Panc1 (cell line): Measurements from ENCODE around the gene ZNF771. TPM values are rescaled to one million over a fixed set of nuclear protein-coding genes. Genes with fewer than 3 reads are reported as not detected.

Experiments
- ATAC-seq: fragments of 200-7000 bp; cut with Tn5 transposase; 2 replicates; pipeline ENCODE4 v1.9.1; 2020; ENCODE audit warnings: mild to moderate bottlenecking, moderate library complexity
- Bru-seq: library from RNA; stranded (reverse); fragments of 400-500 nt; gene quantifications from one replicate; lab custom pipeline; 2021; lab: Mats Ljungman, UMichigan
- BruChase-seq, 2 experiments: library from RNA; stranded (reverse); fragments of 400-500 nt; gene quantifications; one replicate each; lab custom pipeline; 2021; lab: Mats Ljungman, UMichigan
- BruUV-seq: library from RNA; stranded (reverse); fragments of 400-500 nt; replicated peaks from 2 replicates; lab custom pipeline; 2021; lab: Mats Ljungman, UMichigan
- CTCF ChIA-PET: fragments of 300-600 bp; sonication (Branson Sonifier 250); formaldehyde crosslinking; loops from one replicate; lab custom pipeline; 2022; ENCODE audit warnings: antibody characterized with exemption; lab: Charles Lee
- POLR2A ChIA-PET: fragments of 300-600 bp; sonication (Branson Sonifier 250); formaldehyde crosslinking; loops from one replicate; lab custom pipeline; 2022; ENCODE audit warnings: antibody characterized with exemption; lab: Charles Lee
- DNase-seq: peaks from one replicate; pipeline ENCODE4 v3.0.0-alpha.2; 2010; ENCODE audit warnings: low read depth, low spot score
- H3K27ac ChIP-seq: 2 replicates; pipeline ENCODE4 v1.5.1; 2011; ENCODE audit warnings: mild to moderate bottlenecking, low read length, inconsistent platforms
- H3K27me3 ChIP-seq: fragments of 200-500 bp; sonication (Bioruptor generic); 2 replicates; pipeline ENCODE4 v1.6.0; 2014; ENCODE audit warnings: low read length, inconsistent platforms; ENCODE audit not compliant: control insufficient read depth, insufficient read depth
- H3K36me3 ChIP-seq: fragments of 200-500 bp; sonication (Bioruptor generic); 2 replicates; pipeline ENCODE4 v1.5.1; 2014; ENCODE audit warnings: inconsistent platforms, mild to moderate bottlenecking, low read length, moderate library complexity; ENCODE audit not compliant: control insufficient read depth, insufficient read depth
- H3K4me1 ChIP-seq: 2 replicates; pipeline ENCODE4 v1.5.1; 2011; ENCODE audit warnings: inconsistent platforms, mild to moderate bottlenecking, low read length, moderate library complexity; ENCODE audit not compliant: control insufficient read depth, insufficient read depth
- H3K4me3 ChIP-seq, 2 experiments: 2 replicates each; pipeline ENCODE4 v1.5.1; 2011 to 2012; ENCODE audit warnings: low read depth in 2 of 2, low read length in 2 of 2, mild to moderate bottlenecking in 2 of 2, inconsistent platforms in 1 of 2, moderate library complexity in 1 of 2
- H3K9me3 ChIP-seq: fragments of 200-500 bp; sonication (Bioruptor generic); 2 replicates; pipeline ENCODE4 v1.5.1; 2014; ENCODE audit warnings: low read depth, mild to moderate bottlenecking, inconsistent platforms, low read length, moderate library complexity; ENCODE audit not compliant: control insufficient read depth, insufficient read depth
- CTCF ChIP-seq: fragments of 450-650 bp; IDR thresholded peaks from 2 replicates; pipeline ENCODE4 v1.5.1; 2017; ENCODE audit warnings: mild to moderate bottlenecking
- POLR2AphosphoS5 ChIP-seq: IDR thresholded peaks from 2 replicates; pipeline ENCODE4 v1.6.1; 2012; ENCODE audit warnings: mild to moderate bottlenecking, low read depth, low read length, moderate library complexity
- REST ChIP-seq, 2 experiments: IDR thresholded peaks; 2 replicates each; pipeline ENCODE4 v1.6.1; 2011 to 2012; ENCODE audit warnings: low read depth in 2 of 2, control low read depth in 1 of 2, low read length in 1 of 2, mild to moderate bottlenecking in 1 of 2, moderate library complexity in 1 of 2; ENCODE audit not compliant: insufficient read depth in 1 of 2
- SIN3A ChIP-seq: IDR thresholded peaks from 2 replicates; pipeline ENCODE4 v1.6.1; 2012; ENCODE audit warnings: low read depth, mild to moderate bottlenecking, low read length, moderate library complexity, borderline replicate concordance; ENCODE audit not compliant: insufficient read depth
- TCF7L2 ChIP-seq: IDR thresholded peaks from 2 replicates; pipeline ENCODE4 v1.6.1; 2011; ENCODE audit warnings: mild to moderate bottlenecking, low read depth, low read length, inconsistent platforms
- in situ Hi-C: cut with HindIII; loops from 2 replicates; pipeline ENCODE4 v1.10.0; 2016; ENCODE audit warnings: low sequenced_read_pairs, low pct_unique_long_range_greater_than_20kb
- intact Hi-C: fragments of 100-400 bp; cut with micrococcal nuclease; formaldehyde crosslinking; loops from one replicate; pipeline ENCODE4 v1.10.0; 2022; ENCODE audit not compliant: unreplicated experiment
- long read RNA-seq: library from polyadenylated mRNA; unstranded; transcript quantifications from one replicate; pipeline ENCODE4 v2.0.0, GENCODE V29; 2021; ENCODE audit not compliant: unreplicated experiment
- polyA plus RNA-seq: library from polyadenylated mRNA; unstranded; fragments of >200 nt; gene quantifications from one replicate; pipeline ENCODE4 v1.2.1, GENCODE V29; 2012; ENCODE audit warnings: missing spikeins; ENCODE audit not compliant: insufficient read length
- total RNA-seq: library from RNA; stranded (reverse); gene quantifications from one replicate; pipeline ENCODE4 v1.2.1, GENCODE V29; 2021; ENCODE audit not compliant: unreplicated experiment

ZNF771 gene
- total RNA-seq (14.4 TPM), Bru-seq, nascent RNA (percentile 57 among the genes with signal in this experiment), BruChase-seq, experiment 1, labeled RNA remaining after a 2-hour chase (percentile 55 among the genes with signal in this experiment), BruChase-seq, experiment 2, labeled RNA remaining after a 6-hour chase (percentile 54 among the genes with signal in this experiment)
- 20.9 TPM for polyA plus RNA-seq
- long read RNA-seq, transcript ZNF771-201 (3 exons, 2,371 nt): major isoform, 25 of 42 reads
- long read RNA-seq, partial matches to known transcripts: 11 of 42 reads
- long read RNA-seq, other reads (novel, unspliced or antisense): 4 of 42 reads

DNA sequence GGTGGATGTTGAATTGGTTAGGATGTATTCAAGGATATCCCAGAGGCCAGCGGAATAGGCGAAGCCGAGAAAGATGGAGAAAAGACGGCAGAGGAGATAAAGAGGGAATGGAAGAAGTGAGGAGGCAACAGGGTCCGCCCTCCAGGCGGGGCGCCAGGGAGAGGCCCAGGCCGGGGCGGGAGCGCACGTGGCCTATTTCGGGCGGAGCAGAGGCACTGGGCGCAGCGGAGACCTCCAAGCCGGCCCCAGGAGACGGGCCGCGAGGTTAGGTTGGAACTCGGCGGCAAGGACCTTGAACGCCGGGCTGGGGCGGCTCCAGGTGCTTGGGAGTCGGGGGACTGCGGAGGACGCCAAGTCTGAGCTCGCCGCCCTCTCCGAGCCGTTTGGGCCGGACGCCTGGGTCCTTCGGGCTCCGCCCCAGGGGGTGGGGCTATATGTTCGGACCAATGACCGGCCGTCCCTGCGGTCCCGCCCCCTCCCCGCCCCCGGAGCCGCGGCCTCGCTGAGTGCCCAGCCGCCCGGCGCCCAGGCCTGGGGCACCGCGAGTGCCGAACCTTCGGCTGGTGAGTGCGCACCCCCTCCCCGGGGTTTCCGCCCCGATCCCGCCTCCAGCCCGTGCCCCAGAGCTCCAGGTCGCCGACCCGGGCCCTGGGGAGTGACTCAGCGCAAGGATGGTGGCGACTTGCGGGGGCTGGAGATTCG, at the start of gene ZNF771:
ZNF771 (plus strand) TSS at position 505 of the 702 bp plus-strand sequence. CDS start 448 bp downstream, outside the sequence.
- no peak for DNase-seq
- ATAC-seq: peak; percentile 95
- Histone ChIP-seq H3K4me3 (peak within 1 kb of the TSS; percentile 69 to 74), H3K4me1 (peaks cover 12% of the 10 kb centered on the region; the same call in 1 of the 2 replicates), H3K27me3 (no peaks in the 10 kb centered on the region), H3K36me3 (no peaks in the 10 kb centered on the region), H3K27ac (peak within 1 kb of the TSS; percentile 86), H3K9me3 (no peaks in the 10 kb centered on the region)
- ChIA-PET POLR2A (interaction anchor here (0.5 to 0.7 kb wide), 2 partner anchors 265 to 340 kb away, joined by 4 to 5 read pairs; no protein-coding TSS in a partner anchor), CTCF (interaction anchor here (0.6 to 1.5 kb wide), 2 partner anchors 9 to 29 kb away, joined by 4 read pairs; no protein-coding TSS in a partner anchor)
- TF ChIP-seq TCF7L2: no peak
- peak; percentile 91 for TF ChIP-seq POLR2AphosphoS5
- TF ChIP-seq CTCF: no peak
- peak; percentile 96; the same call in 1 of the 2 replicates for TF ChIP-seq SIN3A
- peak in 1 of 2 experiments; percentile 30; a peak in 1 of 4 replicates for TF ChIP-seq REST (IDR thresholded peaks at IDR 0.05; ENCODE audit: insufficient read depth in 1 of 2, low read depth in 2 of 2, low read length in 1 of 2)
- intact Hi-C loops (no loop called here), in situ Hi-C loops (no loop called here)
- no TSS peak for BruUV-seq

DNA sequence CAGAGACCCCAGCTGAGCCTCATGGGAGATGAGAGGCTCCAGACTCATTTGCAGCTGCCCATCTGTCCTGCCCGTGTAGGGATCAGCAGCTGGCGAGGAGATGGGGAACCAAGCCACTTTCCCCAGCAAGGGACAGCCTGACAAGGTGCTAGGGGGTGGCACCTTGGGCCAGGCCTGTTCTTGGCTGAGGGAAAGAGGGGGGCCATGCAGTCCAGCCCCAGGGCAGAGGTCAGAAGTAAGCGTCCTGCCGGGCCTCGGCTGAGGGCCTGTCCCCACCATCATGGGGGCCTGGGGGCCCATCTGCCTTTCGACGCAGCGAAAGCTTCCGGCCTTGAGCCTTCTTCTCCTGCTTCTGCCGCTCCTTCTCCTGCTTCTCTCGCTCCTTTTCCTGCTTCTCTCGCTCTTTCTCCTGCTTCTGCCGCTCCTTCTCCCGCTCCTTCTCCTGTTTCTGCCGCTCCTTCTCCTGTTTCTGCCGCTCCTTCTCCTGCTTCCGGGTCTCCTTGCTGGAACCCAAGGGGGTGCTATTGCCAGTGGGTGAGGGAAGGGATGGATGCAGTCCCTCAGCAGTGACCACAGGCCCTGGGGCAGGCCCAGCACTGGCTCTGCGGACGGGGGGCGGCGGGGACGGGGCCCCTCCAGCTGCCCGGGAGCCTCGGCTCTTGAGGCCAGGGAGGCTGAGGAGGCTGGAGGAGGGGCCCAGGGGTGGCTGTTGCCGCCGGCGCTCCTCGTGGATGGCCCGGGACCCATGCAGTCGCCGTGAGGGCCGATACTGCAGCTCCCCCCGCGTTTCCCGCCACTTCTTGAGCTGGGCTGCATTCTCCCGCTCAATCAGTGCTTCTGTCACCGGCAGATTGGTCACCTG, 49.5 kb upstream of the ZNF771 start:
- in situ Hi-C loops (no loop called here), intact Hi-C loops (no loop called here)
- H3K4me3 ChIP-seq: no peak overlapping the region
- no peaks in the 10 kb centered on the region for H3K27me3 ChIP-seq
- CTCF ChIA-PET: no interaction called here
- H3K36me3 ChIP-seq: no peaks in the 10 kb centered on the region; the same call in 1 of the 2 replicates
- peaks cover 33% of the 10 kb centered on the region for H3K4me1 ChIP-seq
- no TSS peak for BruUV-seq
- H3K27ac ChIP-seq: no peak overlapping the region
- H3K9me3 ChIP-seq: no peaks in the 10 kb centered on the region
- POLR2A ChIA-PET: no interaction called here
- DNase-seq: no peak
- no peak for TF ChIP-seq SIN3A
- TF ChIP-seq POLR2AphosphoS5: no peak
- no peak for TF ChIP-seq TCF7L2
- no peak for TF ChIP-seq REST (IDR thresholded peaks at IDR 0.05; ENCODE audit: insufficient read depth in 1 of 2, low read depth in 2 of 2, low read length in 1 of 2)
- no peak for TF ChIP-seq CTCF
- no peak for ATAC-seq
